H9 (cell line): ENCODE data around the gene TRAF5. TPM values are rescaled to one million over a fixed set of nuclear protein-coding genes. Genes with fewer than 3 reads are reported as not detected.
"Not testable (repeated sequence)": the region's sequence is repeated elsewhere in the genome, so short reads cannot be mapped to it uniquely, and the experiment has no call there.

Experiments used
- DNase-seq: peaks from one replicate; pipeline ENCODE4 v3.0.0-alpha.2; 2017
- H2AFZ ChIP-seq: one replicate; pipeline ENCODE4 v1.6.1; 2013; ENCODE audit warnings: mild to moderate bottlenecking, low read length, control low read depth, moderate library complexity
- H2AK5ac ChIP-seq: 2 replicates; pipeline ENCODE4 v1.6.1; 2013; ENCODE audit warnings: low read length, control low read depth, mixed read lengths; ENCODE audit not compliant: insufficient read length
- H2BK120ac ChIP-seq: one replicate; pipeline ENCODE4 v1.6.1; 2013; ENCODE audit warnings: low read depth, mild to moderate bottlenecking, low read length, control low read depth, inconsistent platforms; ENCODE audit not compliant: poor library complexity, severe bottlenecking
- H2BK12ac ChIP-seq: 2 replicates; pipeline ENCODE4 v1.6.1; 2013; ENCODE audit warnings: low read length, control low read depth, mixed read lengths, low read depth; ENCODE audit not compliant: insufficient read length
- H2BK15ac ChIP-seq: 2 replicates; pipeline ENCODE4 v1.6.1; 2013; ENCODE audit warnings: low read depth, low read length, control low read depth
- H2BK20ac ChIP-seq: one replicate; pipeline ENCODE4 v1.6.1; 2013; ENCODE audit warnings: low read depth, mild to moderate bottlenecking, low read length, control low read depth, inconsistent platforms; ENCODE audit not compliant: poor library complexity, severe bottlenecking
- H2BK5ac ChIP-seq: 2 replicates; pipeline ENCODE4 v1.6.1; 2013; ENCODE audit warnings: low read length, control low read depth, mixed read lengths; ENCODE audit not compliant: insufficient read length
- H3K14ac ChIP-seq: 2 replicates; pipeline ENCODE4 v1.6.1; 2013; ENCODE audit warnings: low read length, control low read depth; ENCODE audit not compliant: insufficient read depth
- H3K18ac ChIP-seq: 2 replicates; pipeline ENCODE4 v1.6.1; 2013; ENCODE audit warnings: low read depth, mild to moderate bottlenecking, mixed read lengths, low read length, control low read depth; ENCODE audit not compliant: insufficient read length
- H3K23ac ChIP-seq: 2 replicates; pipeline ENCODE4 v1.6.1; 2013; ENCODE audit warnings: low read length, control low read depth, mixed read lengths, low read depth; ENCODE audit not compliant: insufficient read length
- H3K23me2 ChIP-seq: 2 replicates; pipeline ENCODE4 v1.6.1; 2013; ENCODE audit warnings: low read depth, mild to moderate bottlenecking, mixed read lengths, low read length, control low read depth; ENCODE audit not compliant: insufficient read length, poor library complexity, severe bottlenecking
- H3K27ac ChIP-seq: 2 replicates; pipeline ENCODE4 v1.5.1; 2013; ENCODE audit warnings: low read length, control low read depth, mixed read lengths, low read depth; ENCODE audit not compliant: insufficient read length
- H3K27me3 ChIP-seq: 2 replicates; pipeline ENCODE4 v1.6.1; 2013; ENCODE audit warnings: low read length, control low read depth, inconsistent platforms; ENCODE audit not compliant: insufficient read depth
- H3K4ac ChIP-seq: 2 replicates; pipeline ENCODE4 v1.6.1; 2013; ENCODE audit warnings: low read depth, mild to moderate bottlenecking, control low read depth, inconsistent platforms, low read length, moderate library complexity
- H3K4me1 ChIP-seq: 2 replicates; pipeline ENCODE4 v1.6.1; 2013; ENCODE audit warnings: low read length, control low read depth, inconsistent platforms; ENCODE audit not compliant: insufficient read depth
- H3K4me2 ChIP-seq: 2 replicates; pipeline ENCODE4 v1.6.1; 2013; ENCODE audit warnings: low read length, control low read depth, mixed read lengths; ENCODE audit not compliant: insufficient read length, insufficient read depth
- H3K56ac ChIP-seq: 2 replicates; pipeline ENCODE4 v1.6.1; 2013; ENCODE audit warnings: low read depth, mild to moderate bottlenecking, mixed read lengths, low read length, control low read depth; ENCODE audit not compliant: insufficient read length
- H3K79me1 ChIP-seq: 2 replicates; pipeline ENCODE4 v1.6.1; 2013; ENCODE audit warnings: low read depth, mild to moderate bottlenecking, moderate library complexity, low read length, control low read depth, inconsistent platforms; ENCODE audit not compliant: insufficient read depth, poor library complexity, severe bottlenecking
- H3K79me2 ChIP-seq: 2 replicates; pipeline ENCODE4 v1.6.1; 2013; ENCODE audit warnings: low read length, control low read depth, inconsistent platforms; ENCODE audit not compliant: insufficient read depth
- H3K9ac ChIP-seq: 2 replicates; pipeline ENCODE4 v1.6.1; 2013; ENCODE audit warnings: low read length, control low read depth, mixed read lengths; ENCODE audit not compliant: insufficient read length; ENCODE audit errors: extremely low read depth
- H3K9me3 ChIP-seq: one replicate; pipeline ENCODE4 v1.6.1; 2013; ENCODE audit warnings: low read depth, low read length, inconsistent platforms; ENCODE audit not compliant: control insufficient read depth
- H3T11ph ChIP-seq: one replicate; pipeline ENCODE4 v1.6.1; 2013; ENCODE audit warnings: mild to moderate bottlenecking, low read length, control low read depth, inconsistent platforms
- H4K20me1 ChIP-seq: one replicate; pipeline ENCODE4 v1.6.1; 2013; ENCODE audit not compliant: control insufficient read depth, insufficient read length, insufficient read depth
- H4K5ac ChIP-seq: 2 replicates; pipeline ENCODE4 v1.6.1; 2013; ENCODE audit warnings: low read depth, mild to moderate bottlenecking, mixed read lengths, low read length, control low read depth; ENCODE audit not compliant: insufficient read length
- H4K8ac ChIP-seq: replicated peaks from 2 replicates; pipeline ENCODE4 v1.6.1; 2013; ENCODE audit warnings: low read length, control low read depth, mixed read lengths, low read depth; ENCODE audit not compliant: insufficient read length
- H4K91ac ChIP-seq: 2 replicates; pipeline ENCODE4 v1.6.1; 2013; ENCODE audit warnings: low read depth, mild to moderate bottlenecking, moderate library complexity, mixed read lengths, low read length, control low read depth; ENCODE audit not compliant: insufficient read length
- H3K27ac Mint-ChIP-seq, 3 experiments: 2 replicates in 2 of 3; 3 replicates in 1 of 3; pipeline ENCODE4 v1.8.0; 2020 to 2021; ENCODE audit warnings: mixed read lengths in 3 of 3, mild to moderate bottlenecking in 1 of 3, moderate library complexity in 1 of 3
- H3K27me3 Mint-ChIP-seq: 2 replicates; pipeline ENCODE4 v1.8.0; 2021; ENCODE audit warnings: low read depth, mild to moderate bottlenecking, moderate library complexity, mixed read lengths
- H3K36me3 Mint-ChIP-seq, 3 experiments: 2 replicates in 2 of 3; 3 replicates in 1 of 3; pipeline ENCODE4 v1.8.0; 2020 to 2021; ENCODE audit warnings: low read depth in 3 of 3, mixed read lengths in 3 of 3; ENCODE audit not compliant: insufficient read depth in 1 of 3
- H3K4me1 Mint-ChIP-seq, 2 experiments: 2 replicates each; pipeline ENCODE4 v1.8.0; 2020; ENCODE audit warnings: mixed read lengths in 2 of 2
- H3K4me3 Mint-ChIP-seq, 2 experiments: 2 replicates in 1 of 2; 3 replicates in 1 of 2; pipeline ENCODE4 v1.8.0; 2020 to 2021; ENCODE audit warnings: mild to moderate bottlenecking in 2 of 2, mixed read lengths in 2 of 2, moderate library complexity in 1 of 2
- H3K9me3 Mint-ChIP-seq, 2 experiments: 2 replicates in 1 of 2; 3 replicates in 1 of 2; pipeline ENCODE4 v1.8.0; 2020; ENCODE audit warnings: mild to moderate bottlenecking in 2 of 2, mixed read lengths in 2 of 2, moderate library complexity in 1 of 2
- CTCF ChIP-seq: fragments of 200-600 bp; sonication (generic); conservative IDR thresholded peaks from 3 replicates; pipeline ENCODE4 v1.8.0; 2021; ENCODE audit warnings: antibody characterized with exemption, mild to moderate bottlenecking
- WGBS: extraction: QIAGEN DNeasy Blood & Tissue Kit; methylation state at CpG from one replicate; pipeline ENCODE4 v1.1.7; 2013; ENCODE audit warnings: missing lambda C conversion rate, low lambda C conversion rate, mixed read lengths; ENCODE audit not compliant: insufficient read length; ENCODE audit errors: extremely low coverage; 5-methylcytosine and 5-hydroxymethylcytosine counted together
- total RNA-seq: library from RNA; stranded (reverse); gene quantifications from 2 replicates; pipeline ENCODE4 v1.2.1, GENCODE V29; 2021

TRAF5 gene
- total RNA-seq, 1 experiment from 2014 or later = 19.1 TPM

- Histone ChIP-seq H3K9ac (no peak overlapping the region), H3K4ac (no peak overlapping the region), H3K27ac (no peak overlapping the region), H3K27me3 (no peaks in the 10 kb centered on the region), H4K5ac (no peak overlapping the region), H3K56ac (no peak overlapping the region), H3K4me2 (no peak overlapping the region), H2BK15ac (no peak overlapping the region), H3K79me1 (no peaks in the 10 kb centered on the region), H3K79me2 (no peaks in the 10 kb centered on the region), H3K9me3 (no peaks in the 10 kb centered on the region), H2BK5ac (no peak overlapping the region), H4K20me1 (no peaks in the 10 kb centered on the region), H2BK120ac (no peak overlapping the region), H2AK5ac (no peak overlapping the region), H4K91ac (no peak overlapping the region), H3K18ac (no peak overlapping the region), H4K8ac (no peak overlapping the region), H2BK12ac (no peak overlapping the region), H2BK20ac (no peak overlapping the region), H3T11ph (no peak overlapping the region), H3K4me1 (no peaks in the 10 kb centered on the region), H3K14ac (no peak overlapping the region), H3K23ac (no peak overlapping the region), H3K23me2 (peaks cover 7% of the 10 kb centered on the region), H2AFZ (no peak overlapping the region)
- Mint-ChIP-seq H3K27ac (no peak overlapping the region; a peak in 1 of 7 replicates), H3K4me1 (peaks cover 19 to 20% of the 10 kb centered on the region in 2 experiments), H3K36me3 (no peaks in the 10 kb centered on the region), H3K4me3 (no peak overlapping the region), H3K27me3 (no peaks in the 10 kb centered on the region), H3K9me3 (no peaks in the 10 kb centered on the region)
- no peak for DNase-seq
- WGBS = no CpG with 5 or more reads among the region's 2 CpGs
- TF ChIP-seq CTCF = no peak
Observed at GRCh38 chr1:211386921-211387320, 60.3 kb downstream of the TRAF5 start.

GRCh38 chr1:211390829-211391228 lies 64.2 kb downstream of the TRAF5 start:
- H4K20me1 ChIP-seq, H4K8ac ChIP-seq, H3K23me2 ChIP-seq, DNase-seq, H2BK15ac ChIP-seq, H3K79me2 ChIP-seq, H3K9ac ChIP-seq, H3K79me1 ChIP-seq, H2BK120ac ChIP-seq, H2AFZ ChIP-seq, H3K9me3 Mint-ChIP-seq, H4K5ac ChIP-seq, H3T11ph ChIP-seq, H3K4me1 ChIP-seq, H3K36me3 Mint-ChIP-seq, H3K27me3 Mint-ChIP-seq, H3K4me1 Mint-ChIP-seq, H2AK5ac ChIP-seq, H2BK5ac ChIP-seq, H3K27ac Mint-ChIP-seq, H3K4me3 Mint-ChIP-seq, H3K4me2 ChIP-seq, H3K9me3 ChIP-seq, H3K27ac ChIP-seq, H3K56ac ChIP-seq, H2BK12ac ChIP-seq, H3K4ac ChIP-seq, H2BK20ac ChIP-seq, H3K14ac ChIP-seq, H3K18ac ChIP-seq, H3K27me3 ChIP-seq, H3K23ac ChIP-seq, H4K91ac ChIP-seq: not testable (repeated sequence)
- no CpG with 5 or more reads among the region's 7 CpGs for WGBS
